Colonic mucosa (tissue), 4 donors: ENCODE results near the gene ACOX3. TPM values are rescaled to one million over a fixed set of nuclear protein-coding genes. Genes with fewer than 3 reads are reported as not detected.

ENCODE experiments used
- DNase-seq: peaks from one replicate; pipeline ENCODE4 v3.0.0-alpha.2; 2020
- H3K27ac ChIP-seq: fragments of 200-600 bp; one replicate; pipeline ENCODE4 v1.8.0; 2021
- H3K27me3 ChIP-seq: fragments of 200-600 bp; one replicate; pipeline ENCODE4 v1.8.0; 2021
- H3K36me3 ChIP-seq: fragments of 200-600 bp; one replicate; pipeline ENCODE4 v1.8.0; 2021
- H3K4me1 ChIP-seq: fragments of 200-600 bp; one replicate; pipeline ENCODE4 v1.8.0; 2021; ENCODE audit warnings: mild to moderate bottlenecking
- H3K4me3 ChIP-seq: fragments of 200-600 bp; one replicate; pipeline ENCODE4 v1.8.0; 2021
- H3K9ac ChIP-seq, 2 donors: one replicate each; pipeline ENCODE4 v1.7.0; 2013; ENCODE audit warnings: control low read depth in 2 of 2, low read depth in 2 of 2, low read length in 2 of 2
- H3K9me3 ChIP-seq: fragments of 200-600 bp; one replicate; pipeline ENCODE4 v1.8.0; 2021
- intact Hi-C: fragments of 100-400 bp; cut with DNase I; formaldehyde crosslinking; loops from one replicate; pipeline ENCODE4 v1.14.1; 2022
- total RNA-seq, 2 donors: library from RNA; stranded (reverse); fragmentation: NEBNext Ultra II Directional in 1 of 2; extraction: Animal tissue kit (Norgen Biotek cat#: 25700) in 1 of 2; gene quantifications; one replicate each; pipeline ENCODE4 v1.2.1, GENCODE V29; 2021
- TF ChIP-seq, protein P1 (sequence below): fragments of 200-600 bp; IDR thresholded peaks from one replicate; pipeline ENCODE4 v1.8.0; 2022; ENCODE audit warnings: antibody characterized with exemption, mild to moderate bottlenecking
- donor health status: healthy.
- donor health status: DM: no; HTN: no; CAD: no.
- donor health status: DM: no; HTN: no; CAD: no.

Gene ACOX3
- total RNA-seq, 2 donors from 2014 or later = 19.9 to 26.1 TPM

GRCh38 chr4:8478371-8478770 is 37.8 kb upstream of the ACOX3 start:
- Histone ChIP-seq H3K4me3 (no peak overlapping the region), H3K9me3 (no peaks in the 10 kb centered on the region), H3K27ac (no peak overlapping the region), H3K36me3 (no peaks in the 10 kb centered on the region), H3K9ac (no peak overlapping the region), H3K27me3 (no peaks in the 10 kb centered on the region), H3K4me1 (no peaks in the 10 kb centered on the region)
- intact Hi-C loops = no loop called here
- DNase-seq = no peak
- TF ChIP-seq, protein P1, sequence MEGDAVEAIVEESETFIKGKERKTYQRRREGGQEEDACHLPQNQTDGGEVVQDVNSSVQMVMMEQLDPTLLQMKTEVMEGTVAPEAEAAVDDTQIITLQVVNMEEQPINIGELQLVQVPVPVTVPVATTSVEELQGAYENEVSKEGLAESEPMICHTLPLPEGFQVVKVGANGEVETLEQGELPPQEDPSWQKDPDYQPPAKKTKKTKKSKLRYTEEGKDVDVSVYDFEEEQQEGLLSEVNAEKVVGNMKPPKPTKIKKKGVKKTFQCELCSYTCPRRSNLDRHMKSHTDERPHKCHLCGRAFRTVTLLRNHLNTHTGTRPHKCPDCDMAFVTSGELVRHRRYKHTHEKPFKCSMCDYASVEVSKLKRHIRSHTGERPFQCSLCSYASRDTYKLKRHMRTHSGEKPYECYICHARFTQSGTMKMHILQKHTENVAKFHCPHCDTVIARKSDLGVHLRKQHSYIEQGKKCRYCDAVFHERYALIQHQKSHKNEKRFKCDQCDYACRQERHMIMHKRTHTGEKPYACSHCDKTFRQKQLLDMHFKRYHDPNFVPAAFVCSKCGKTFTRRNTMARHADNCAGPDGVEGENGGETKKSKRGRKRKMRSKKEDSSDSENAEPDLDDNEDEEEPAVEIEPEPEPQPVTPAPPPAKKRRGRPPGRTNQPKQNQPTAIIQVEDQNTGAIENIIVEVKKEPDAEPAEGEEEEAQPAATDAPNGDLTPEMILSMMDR = no peak

DNA sequence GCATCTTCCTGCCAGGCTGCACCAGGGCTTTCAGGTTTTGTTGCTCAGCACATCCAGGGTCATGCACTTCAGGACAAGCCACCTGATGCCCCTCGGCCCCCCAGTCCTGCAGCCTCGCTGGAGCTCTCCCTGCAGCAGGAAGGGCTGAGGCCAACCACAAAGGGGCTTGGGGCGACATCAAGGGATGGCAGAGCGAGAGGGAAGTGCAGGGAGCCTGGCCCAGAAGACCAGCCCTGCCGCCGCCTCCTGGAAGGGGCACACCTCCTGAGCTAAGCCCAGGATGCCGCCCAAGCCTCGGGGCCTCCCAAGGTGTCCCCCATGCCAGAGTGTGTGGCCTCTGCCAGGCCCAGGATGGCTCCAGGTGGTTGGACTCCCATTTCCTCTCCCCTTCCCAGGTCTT is 37.2 kb upstream of the ACOX3 start:
- Histone ChIP-seq H3K9ac (no peak overlapping the region), H3K4me3 (no peak overlapping the region), H3K27ac (no peak overlapping the region), H3K9me3 (no peaks in the 10 kb centered on the region), H3K36me3 (no peaks in the 10 kb centered on the region), H3K4me1 (no peaks in the 10 kb centered on the region), H3K27me3 (no peaks in the 10 kb centered on the region)
- intact Hi-C loops = no loop called here
- TF ChIP-seq, protein P1 = no peak
- no peak for DNase-seq

GRCh38 chr4:8477095-8477635 is 36.6 kb upstream of the ACOX3 start:
- intact Hi-C loops = no loop called here
- H3K4me1 ChIP-seq = no peaks in the 10 kb centered on the region

DNA sequence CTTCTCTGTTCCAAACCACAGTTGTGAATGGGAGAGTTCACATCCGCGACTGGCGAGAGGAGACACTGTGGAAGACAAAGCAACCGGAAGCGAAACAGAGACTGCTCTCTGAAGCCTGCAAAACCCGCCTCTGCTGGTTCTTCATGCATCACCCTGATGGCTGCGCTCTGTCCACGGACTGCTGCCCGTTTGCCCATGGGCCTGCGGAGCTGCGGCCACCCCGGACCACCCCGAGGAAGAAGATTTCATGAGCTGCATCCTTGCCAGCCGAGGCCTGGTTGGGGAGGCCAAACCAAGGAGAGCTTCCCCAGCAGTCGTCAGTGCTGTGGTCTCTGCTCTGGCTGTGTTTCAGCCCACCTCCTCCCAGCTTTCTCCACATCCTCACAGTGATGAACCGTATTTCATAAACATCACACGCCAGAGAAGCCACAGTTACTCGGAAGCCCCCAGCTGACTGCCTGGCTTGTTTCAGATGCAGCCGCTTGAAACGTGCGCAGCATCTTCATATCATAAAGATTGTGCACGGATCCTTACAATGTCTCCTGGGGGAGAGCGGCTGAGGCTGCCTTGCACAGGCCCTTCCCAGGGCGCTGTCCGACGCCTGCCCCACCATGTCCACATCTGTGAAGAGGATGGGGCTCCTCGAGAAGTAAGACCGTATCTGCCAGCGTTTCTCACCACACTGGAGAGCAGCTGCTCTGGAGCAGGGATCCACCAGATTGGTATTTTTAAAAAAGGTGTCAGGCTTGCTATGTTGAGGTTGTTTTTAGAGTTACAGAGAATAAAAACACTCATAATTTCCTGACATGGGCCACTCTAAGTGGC is 35.4 kb upstream of the ACOX3 start:
- no peak overlapping the region for H3K9ac ChIP-seq
- no peaks in the 10 kb centered on the region for H3K9me3 ChIP-seq
- no peak overlapping the region for H3K4me3 ChIP-seq
- H3K4me1 ChIP-seq = no peaks in the 10 kb centered on the region
- DNase-seq = no peak
- no peak overlapping the region for H3K27ac ChIP-seq
- TF ChIP-seq, protein P1 = no peak
- intact Hi-C loops = no loop called here
- no peaks in the 10 kb centered on the region for H3K27me3 ChIP-seq
- H3K36me3 ChIP-seq = no peaks in the 10 kb centered on the region

More at GRCh38 chr4:8477095-8477635, 36.6 kb upstream of the ACOX3 start:
- no peaks in the 10 kb centered on the region for H3K36me3 ChIP-seq
- H3K27me3 ChIP-seq = no peaks in the 10 kb centered on the region
- H3K9me3 ChIP-seq = no peaks in the 10 kb centered on the region
- no peak overlapping the region for H3K9ac ChIP-seq
- TF ChIP-seq, protein P1 = no peak
- no peak overlapping the region for H3K4me3 ChIP-seq
- no peak overlapping the region for H3K27ac ChIP-seq
- no peak for DNase-seq

DNA sequence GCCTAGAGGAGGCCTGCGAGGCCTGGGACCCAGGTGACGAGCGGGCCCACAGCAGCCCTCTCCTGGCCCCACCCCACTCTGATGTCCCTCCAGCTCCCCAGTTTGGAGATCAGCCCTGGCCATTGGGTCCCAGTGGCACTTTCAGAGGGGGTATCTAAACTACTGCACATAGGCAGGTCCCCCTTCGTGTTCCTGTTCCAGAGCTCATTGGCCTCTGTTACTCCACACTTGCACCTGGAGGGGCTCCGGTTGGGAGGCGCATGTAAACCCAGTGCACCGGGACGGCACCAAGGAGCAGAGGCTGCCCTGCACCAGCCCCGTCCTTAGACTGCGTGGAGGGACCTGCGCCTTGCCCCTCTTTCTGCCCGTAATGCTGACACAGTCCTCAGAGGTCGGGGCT is 34.3 kb upstream of the ACOX3 start:
- H3K27ac ChIP-seq = no peak overlapping the region
- intact Hi-C loops = no loop called here
- no peaks in the 10 kb centered on the region for H3K36me3 ChIP-seq

More for the DNA sequence above, 34.3 kb upstream of the ACOX3 start:
- DNase-seq = no peak
- TF ChIP-seq, protein P1 = no peak
- H3K27me3 ChIP-seq = no peaks in the 10 kb centered on the region
- H3K9ac ChIP-seq = no peak overlapping the region
- no peak overlapping the region for H3K4me3 ChIP-seq
- H3K4me1 ChIP-seq = no peaks in the 10 kb centered on the region
- no peaks in the 10 kb centered on the region for H3K9me3 ChIP-seq
